ENCODE data around the gene HHIPL2. TPM values are rescaled to one million over a fixed set of nuclear protein-coding genes. Genes with fewer than 3 reads are reported as not detected.

The HHIPL2 gene
- total RNA-seq, 2 donors from 2014 or later: not detected

GRCh38 chr1:222589462-222590302 lies 41.8 kb upstream of the HHIPL2 start, which contains the start of gene TAF1A:
Gene TAF1A (minus strand): TSS chr1:222589933.
- peak within 1 kb of the TSS; percentile 61 to 93 (median 78) for H3K27ac ChIP-seq
- ATAC-seq (peak; percentile 98), DNase-seq (peak; percentile 87 to 91 (median 89))
- no peaks in the 10 kb centered on the region for H3K9me3 ChIP-seq
- H3K27me3 ChIP-seq: no peaks in the 10 kb centered on the region
- peaks cover 31% of the 10 kb centered on the region for H3K4me1 ChIP-seq
- peak in 2 of 3 donors; percentile 51 to 61 for TF ChIP-seq POLR2A (IDR thresholded peaks at IDR 0.05)
- TF ChIP-seq, protein P1, sequence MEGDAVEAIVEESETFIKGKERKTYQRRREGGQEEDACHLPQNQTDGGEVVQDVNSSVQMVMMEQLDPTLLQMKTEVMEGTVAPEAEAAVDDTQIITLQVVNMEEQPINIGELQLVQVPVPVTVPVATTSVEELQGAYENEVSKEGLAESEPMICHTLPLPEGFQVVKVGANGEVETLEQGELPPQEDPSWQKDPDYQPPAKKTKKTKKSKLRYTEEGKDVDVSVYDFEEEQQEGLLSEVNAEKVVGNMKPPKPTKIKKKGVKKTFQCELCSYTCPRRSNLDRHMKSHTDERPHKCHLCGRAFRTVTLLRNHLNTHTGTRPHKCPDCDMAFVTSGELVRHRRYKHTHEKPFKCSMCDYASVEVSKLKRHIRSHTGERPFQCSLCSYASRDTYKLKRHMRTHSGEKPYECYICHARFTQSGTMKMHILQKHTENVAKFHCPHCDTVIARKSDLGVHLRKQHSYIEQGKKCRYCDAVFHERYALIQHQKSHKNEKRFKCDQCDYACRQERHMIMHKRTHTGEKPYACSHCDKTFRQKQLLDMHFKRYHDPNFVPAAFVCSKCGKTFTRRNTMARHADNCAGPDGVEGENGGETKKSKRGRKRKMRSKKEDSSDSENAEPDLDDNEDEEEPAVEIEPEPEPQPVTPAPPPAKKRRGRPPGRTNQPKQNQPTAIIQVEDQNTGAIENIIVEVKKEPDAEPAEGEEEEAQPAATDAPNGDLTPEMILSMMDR (IDR thresholded peaks at IDR 0.05): peak in 2 of 7 experiments; percentile 9 to 31
- peak within 1 kb of the TSS; percentile 47 to 83 for H3K4me3 ChIP-seq
- intact Hi-C loops (cut with DNase I): no loop called here
- no peaks in the 10 kb centered on the region for H3K36me3 ChIP-seq (replicated peaks in 1 of 2; ENCODE audit: insufficient read depth in 1 of 2, low read depth in 2 of 2)
- WGBS, 2 donors: 0 to 1% methylated on average over 40 to 41 of the region's 41 CpGs

GRCh38 chr1:222588135-222588534 lies 40.2 kb upstream of the HHIPL2 start:
- Histone ChIP-seq H3K27ac (no peak overlapping the region), H3K27me3 (no peaks in the 10 kb centered on the region), H3K4me1 (peaks cover 43% of the 10 kb centered on the region), H3K36me3 (replicated peaks in 1 of 2; ENCODE audit: insufficient read depth in 1 of 2, low read depth in 2 of 2) (no peaks in the 10 kb centered on the region), H3K9me3 (no peaks in the 10 kb centered on the region), H3K4me3 (no peak overlapping the region)
- intact Hi-C loops (cut with DNase I): no loop called here
- no peak for DNase-seq
- ATAC-seq: no peak
- WGBS, 2 donors: 67 to 75% methylated on average over 1 of the region's 1 CpG
- no peak for TF ChIP-seq POLR2A (IDR thresholded peaks at IDR 0.05)
- TF ChIP-seq, protein P1 (IDR thresholded peaks at IDR 0.05): no peak

DNA sequence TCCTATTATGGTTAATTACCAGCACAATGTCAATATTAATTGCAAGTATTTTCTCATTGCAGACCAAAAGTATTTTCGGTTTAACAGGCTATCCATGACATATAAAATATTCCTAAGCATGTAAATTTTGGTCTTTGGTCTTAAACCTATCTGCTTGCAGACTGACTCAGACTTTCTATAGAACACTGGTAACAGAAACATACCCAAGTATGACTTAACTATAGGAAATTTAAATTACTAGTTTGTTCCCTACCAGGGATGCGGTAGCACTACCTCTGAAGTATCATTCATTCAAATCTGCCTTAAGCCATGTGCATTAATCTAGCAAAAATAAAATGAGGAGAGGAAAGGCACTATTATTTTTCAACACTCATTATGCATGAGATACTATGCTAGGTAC lies 38.9 kb upstream of the HHIPL2 start:
- Histone ChIP-seq H3K4me1 (peaks cover 43% of the 10 kb centered on the region), H3K4me3 (no peak overlapping the region), H3K36me3 (replicated peaks in 1 of 2; ENCODE audit: insufficient read depth in 1 of 2, low read depth in 2 of 2) (no peaks in the 10 kb centered on the region), H3K9me3 (no peaks in the 10 kb centered on the region), H3K27me3 (no peaks in the 10 kb centered on the region), H3K27ac (no peak overlapping the region)
- TF ChIP-seq POLR2A (IDR thresholded peaks at IDR 0.05): no peak
- TF ChIP-seq, protein P1 (IDR thresholded peaks at IDR 0.05): no peak
- intact Hi-C loops (cut with DNase I): no loop called here
- ATAC-seq (no peak), DNase-seq (no peak)
- WGBS, 2 donors: 76 to 83% methylated on average over 2 of the region's 2 CpGs

GRCh38 chr1:222583079-222583478 lies 35.2 kb upstream of the HHIPL2 start:
- no peaks in the 10 kb centered on the region for H3K27me3 ChIP-seq
- DNase-seq (no peak), ATAC-seq (no peak)
- 72 to 77% methylated on average over 5 of the region's 5 CpGs for WGBS, 2 donors
- intact Hi-C loops (cut with DNase I): no loop called here
- no peaks in the 10 kb centered on the region for H3K9me3 ChIP-seq
- TF ChIP-seq, protein P1 (IDR thresholded peaks at IDR 0.05): no peak
- TF ChIP-seq POLR2A (IDR thresholded peaks at IDR 0.05): peak in 1 of 3 donors; percentile 4
- H3K4me1 ChIP-seq: peaks cover 24% of the 10 kb centered on the region
- peak overlapping the region in 1 of 4 donors; percentile 7 for H3K27ac ChIP-seq
- no peak overlapping the region for H3K4me3 ChIP-seq
- no peaks in the 10 kb centered on the region for H3K36me3 ChIP-seq (replicated peaks in 1 of 2; ENCODE audit: insufficient read depth in 1 of 2, low read depth in 2 of 2)
